ENCODE data around the gene KCTD3.

The KCTD3 gene

GRCh38 chr1:215555531-215555930 is 11.6 kb upstream of the KCTD3 start:
- no peak for DNase-seq (ENCODE audit: low read depth in 2 of 3, low spot score in 2 of 3)

- DNase-seq (ENCODE audit: low read depth in 2 of 3, low spot score in 2 of 3): no peak
Observed at GRCh38 chr1:215556996-215557395, 10.1 kb upstream of the KCTD3 start.

- no peak for DNase-seq (ENCODE audit: low read depth in 2 of 3, low spot score in 2 of 3)
Observed at GRCh38 chr1:215557504-215557903, 9.6 kb upstream of the KCTD3 start.

- no peak for DNase-seq (ENCODE audit: low read depth in 2 of 3, low spot score in 2 of 3)
Observed at GRCh38 chr1:215557992-215558626, 9.0 kb upstream of the KCTD3 start.

GRCh38 chr1:215567491-215568298 is 591 bp downstream of the KCTD3 start:
- DNase-seq (ENCODE audit: low read depth in 2 of 3, low spot score in 2 of 3): peak; percentile 1 to 14 (median 4)

GRCh38 chr1:215568299-215568692 is 1.2 kb downstream of the KCTD3 start:
- DNase-seq (ENCODE audit: low read depth in 2 of 3, low spot score in 2 of 3): no peak

GRCh38 chr1:215569986-215570824 is 3.1 kb downstream of the KCTD3 start:
- DNase-seq (ENCODE audit: low read depth in 2 of 3, low spot score in 2 of 3): no peak

GRCh38 chr1:215581896-215582295 is 14.8 kb downstream of the KCTD3 start:
- no peak for DNase-seq (ENCODE audit: low read depth in 2 of 3, low spot score in 2 of 3)

- no peak for DNase-seq (ENCODE audit: low read depth in 2 of 3, low spot score in 2 of 3)
Observed at GRCh38 chr1:215583185-215583749, 16.2 kb downstream of the KCTD3 start.

GRCh38 chr1:215584389-215584788 is 17.3 kb downstream of the KCTD3 start:
- DNase-seq (ENCODE audit: low read depth in 2 of 3, low spot score in 2 of 3): no peak

- no peak for DNase-seq (ENCODE audit: low read depth in 2 of 3, low spot score in 2 of 3)
Observed at GRCh38 chr1:215589650-215590435, 22.7 kb downstream of the KCTD3 start.

GRCh38 chr1:215590779-215591491 is 23.8 kb downstream of the KCTD3 start:
- no peak for DNase-seq (ENCODE audit: low read depth in 2 of 3, low spot score in 2 of 3)

GRCh38 chr1:215594640-215595039 is 27.5 kb downstream of the KCTD3 start:
- DNase-seq (ENCODE audit: low read depth in 2 of 3, low spot score in 2 of 3): no peak

- no peak for DNase-seq (ENCODE audit: low read depth in 2 of 3, low spot score in 2 of 3)
Observed at GRCh38 chr1:215595231-215595630, 28.1 kb downstream of the KCTD3 start.

GRCh38 chr1:215597961-215598360 is 30.9 kb downstream of the KCTD3 start:
- no peak for DNase-seq (ENCODE audit: low read depth in 2 of 3, low spot score in 2 of 3)

- DNase-seq (ENCODE audit: low read depth in 2 of 3, low spot score in 2 of 3): no peak
Observed at GRCh38 chr1:215599418-215600074, 32.4 kb downstream of the KCTD3 start.

GRCh38 chr1:215600258-215600792 is 33.2 kb downstream of the KCTD3 start:
- no peak for DNase-seq (ENCODE audit: low read depth in 2 of 3, low spot score in 2 of 3)

GRCh38 chr1:215600867-215601266 is 33.8 kb downstream of the KCTD3 start:
- no peak for DNase-seq (ENCODE audit: low read depth in 2 of 3, low spot score in 2 of 3)

- DNase-seq (ENCODE audit: low read depth in 2 of 3, low spot score in 2 of 3): no peak
Observed at GRCh38 chr1:215601276-215601675, 34.2 kb downstream of the KCTD3 start.
